ENCODE results near the gene PRDM15. TPM values are rescaled to one million over a fixed set of nuclear protein-coding genes. Genes with fewer than 3 reads are reported as not detected.

PRDM15 gene
- total RNA-seq, 5 donors from 2014 or later (not counting 1 experiment from before 2014, with no cell fraction given), result 17.8 to 22.0 (median 20.7) TPM

DNA sequence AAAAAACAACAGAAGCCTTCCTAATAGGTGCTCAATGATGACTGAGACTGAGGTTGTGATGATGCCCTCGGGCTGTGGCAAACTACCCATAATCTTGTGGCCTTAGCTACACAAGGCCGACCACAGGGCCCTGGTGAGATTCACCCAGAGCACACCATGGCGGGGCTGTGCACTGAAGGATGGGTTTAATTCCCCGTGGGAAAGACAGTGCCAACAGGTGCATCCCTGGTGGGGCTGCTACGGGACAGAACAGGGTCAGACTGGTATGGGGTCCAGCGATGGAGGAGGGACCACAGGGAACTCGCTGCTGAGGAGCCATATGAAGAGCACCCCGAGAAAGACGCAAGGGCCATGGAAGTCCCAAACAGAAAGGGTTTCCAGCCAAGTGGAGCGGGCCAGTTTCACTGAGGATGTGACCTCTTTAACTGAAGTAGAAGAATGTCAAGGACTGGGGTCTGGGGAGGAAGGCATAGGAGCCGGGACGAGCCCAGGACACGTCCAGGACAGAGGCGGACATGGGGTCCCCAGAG, 21.3 kb downstream of the PRDM15 start:
- Mint-ChIP-seq H3K27ac (no peak overlapping the region), H3K27me3 (no peaks in the 10 kb centered on the region), H3K4me3 (no peak overlapping the region), H3K36me3 (peaks cover 34% of the 10 kb centered on the region), H3K4me1 (peaks cover 0 to 2% (median 1%) of the 10 kb centered on the region in 3 donors), H3K9me3 (no peaks in the 10 kb centered on the region)
- ChIA-PET POLR2A (no interaction called here), CTCF (no interaction called here)
- H3K9me3 ChIP-seq, result no peaks in the 10 kb centered on the region
- 94% methylated on average over 11 of the region's 14 CpGs for WGBS (ENCODE audit: insufficient coverage)
- peaks cover 29 to 49% of the 10 kb centered on the region in 2 donors for H3K36me3 ChIP-seq (ENCODE audit: control insufficient read depth in 2 of 2, extremely low read depth in 1 of 2, insufficient read depth in 1 of 2, low read length in 1 of 2)
- ATAC-seq (replicated peaks in 1 of 4) (no peak), DNase-seq (no peak)
- no peak overlapping the region for H3K4me3 ChIP-seq (ENCODE audit: control insufficient read depth in 1 of 2, extremely low read depth in 1 of 2, low read length in 1 of 2)
- no peaks in the 10 kb centered on the region for H3K4me1 ChIP-seq (ENCODE audit: control insufficient read depth in 1 of 2, extremely low read depth in 1 of 2, insufficient read depth in 2 of 2, low read length in 2 of 2)
- H3K27me3 ChIP-seq (replicated peaks in 1 of 2; ENCODE audit: control insufficient read depth in 2 of 2, extremely low read depth in 1 of 2, insufficient read depth in 2 of 2, low read length in 1 of 2), result no peaks in the 10 kb centered on the region
- no peak overlapping the region for H3K27ac ChIP-seq (ENCODE audit: low read length)

DNA sequence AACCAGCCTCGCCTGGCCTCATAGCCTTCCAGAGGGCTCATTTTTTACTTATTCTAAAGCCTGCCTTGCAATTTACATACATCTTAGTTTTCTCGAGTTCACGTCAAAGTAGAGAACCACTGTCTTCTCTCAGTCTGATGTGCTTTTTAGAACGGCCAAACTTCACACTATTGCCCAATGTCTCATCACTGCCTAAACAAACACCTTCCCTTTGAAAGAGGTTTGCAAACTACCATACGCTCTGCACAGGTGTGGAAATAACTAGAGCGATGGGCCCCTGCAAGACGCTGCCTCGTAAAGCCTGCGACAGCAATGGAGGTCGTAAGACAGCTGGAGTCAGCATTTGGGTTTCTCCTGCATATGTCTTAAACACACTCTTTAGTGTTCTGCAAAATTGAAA, 22.6 kb downstream of the PRDM15 start:
- Histone ChIP-seq H3K9me3 (no peaks in the 10 kb centered on the region), H3K27ac (ENCODE audit: low read length) (no peak overlapping the region), H3K4me1 (ENCODE audit: control insufficient read depth in 1 of 2, extremely low read depth in 1 of 2, insufficient read depth in 2 of 2, low read length in 2 of 2) (no peaks in the 10 kb centered on the region), H3K4me3 (ENCODE audit: control insufficient read depth in 1 of 2, extremely low read depth in 1 of 2, low read length in 1 of 2) (no peak overlapping the region), H3K27me3 (replicated peaks in 1 of 2; ENCODE audit: control insufficient read depth in 2 of 2, extremely low read depth in 1 of 2, insufficient read depth in 2 of 2, low read length in 1 of 2) (no peaks in the 10 kb centered on the region), H3K36me3 (ENCODE audit: control insufficient read depth in 2 of 2, extremely low read depth in 1 of 2, insufficient read depth in 1 of 2, low read length in 1 of 2) (peaks cover 26 to 56% of the 10 kb centered on the region in 2 donors)
- H3K4me3 Mint-ChIP-seq, result no peak overlapping the region
- ChIA-PET POLR2A (interaction anchor here in 1 of 2 donors (0.6 kb wide), 1 partner anchor 261 kb away, joined by 3 read pairs; no protein-coding TSS in a partner anchor), CTCF (interaction anchor here in 1 of 2 donors (0.6 kb wide), 1 partner anchor 9 kb away, joined by 4 read pairs; no protein-coding TSS in a partner anchor)
- no peaks in the 10 kb centered on the region for H3K4me1 Mint-ChIP-seq
- H3K27me3 Mint-ChIP-seq, result no peaks in the 10 kb centered on the region
- 90% methylated on average over 4 of the region's 10 CpGs for WGBS (ENCODE audit: insufficient coverage)
- H3K27ac Mint-ChIP-seq, result no peak overlapping the region
- no peaks in the 10 kb centered on the region for H3K9me3 Mint-ChIP-seq
- DNase-seq (no peak), ATAC-seq (replicated peaks in 1 of 4) (no peak)
- H3K36me3 Mint-ChIP-seq, result peaks cover 37% of the 10 kb centered on the region

DNA sequence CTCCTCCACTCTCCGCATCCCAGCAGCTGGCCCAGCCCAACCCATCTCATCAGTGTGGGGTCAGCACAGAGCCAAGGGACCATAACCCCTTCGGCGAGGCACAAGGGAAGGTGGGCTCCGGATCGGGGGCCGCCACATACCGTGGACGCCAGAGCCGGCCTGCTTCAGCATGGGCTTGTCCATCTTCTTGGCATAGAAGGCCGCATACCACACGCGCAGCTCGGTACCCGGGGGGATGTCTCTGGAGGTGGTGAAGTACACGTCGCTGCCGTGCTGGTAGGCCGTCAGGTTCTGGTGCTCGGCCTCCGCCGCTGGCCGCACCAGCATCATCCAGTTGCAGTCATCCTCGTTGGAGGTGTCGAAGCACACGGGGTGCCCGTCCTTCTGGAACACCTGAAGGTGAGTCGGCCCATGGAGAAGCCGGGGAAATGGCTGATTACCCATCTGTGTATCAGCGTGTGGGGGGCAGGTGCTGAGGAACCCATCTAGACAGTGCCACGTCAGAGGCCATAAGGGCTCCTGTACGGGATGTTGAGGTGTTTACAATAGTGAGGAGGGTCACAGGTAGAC, 24.6 kb downstream of the PRDM15 start:
- H3K4me3 Mint-ChIP-seq, result no peak overlapping the region
- H3K9me3 Mint-ChIP-seq, result no peaks in the 10 kb centered on the region

DNA sequence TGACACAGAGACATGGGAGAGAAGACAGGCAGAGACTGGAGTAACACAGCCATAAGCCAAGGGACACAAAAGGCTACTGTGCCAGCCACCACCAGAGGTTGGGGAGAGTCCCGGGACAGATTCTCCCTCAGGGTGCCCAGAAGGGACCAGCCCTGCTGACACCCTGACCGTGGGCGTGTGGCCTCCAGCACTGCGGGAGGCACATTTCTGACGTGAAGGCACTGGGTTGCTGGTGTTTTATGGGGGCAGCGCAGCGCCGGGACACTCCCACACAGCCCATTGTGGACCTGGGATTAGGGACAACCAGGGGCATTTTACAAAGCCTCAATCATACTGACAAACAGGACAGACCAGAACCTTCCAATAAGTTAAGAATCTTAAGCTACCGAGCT, 26.2 kb downstream of the PRDM15 start:
- WGBS (ENCODE audit: insufficient coverage), result 96% methylated on average over 7 of the region's 9 CpGs
- Mint-ChIP-seq H3K4me1 (no peaks in the 10 kb centered on the region), H3K9me3 (no peaks in the 10 kb centered on the region), H3K4me3 (no peak overlapping the region), H3K27ac (no peak overlapping the region), H3K36me3 (peaks cover 34% of the 10 kb centered on the region), H3K27me3 (no peaks in the 10 kb centered on the region)
- H3K27me3 ChIP-seq (replicated peaks in 1 of 2; ENCODE audit: control insufficient read depth in 2 of 2, extremely low read depth in 1 of 2, insufficient read depth in 2 of 2, low read length in 1 of 2), result no peaks in the 10 kb centered on the region
- H3K9me3 ChIP-seq, result no peaks in the 10 kb centered on the region
- CTCF ChIA-PET, result no interaction called here
- POLR2A ChIA-PET, result no interaction called here
- no peak overlapping the region for H3K4me3 ChIP-seq (ENCODE audit: control insufficient read depth in 1 of 2, extremely low read depth in 1 of 2, low read length in 1 of 2)
- DNase-seq (no peak), ATAC-seq (replicated peaks in 1 of 4) (no peak)
- H3K27ac ChIP-seq (ENCODE audit: low read length), result no peak overlapping the region
- no peaks in the 10 kb centered on the region for H3K4me1 ChIP-seq (ENCODE audit: control insufficient read depth in 1 of 2, extremely low read depth in 1 of 2, insufficient read depth in 2 of 2, low read length in 2 of 2)
- peaks cover 26 to 50% of the 10 kb centered on the region in 2 donors for H3K36me3 ChIP-seq (ENCODE audit: control insufficient read depth in 2 of 2, extremely low read depth in 1 of 2, insufficient read depth in 1 of 2, low read length in 1 of 2)

More for the DNA sequence above, 24.6 kb downstream of the PRDM15 start:
- no peaks in the 10 kb centered on the region for H3K27me3 ChIP-seq (replicated peaks in 1 of 2; ENCODE audit: control insufficient read depth in 2 of 2, extremely low read depth in 1 of 2, insufficient read depth in 2 of 2, low read length in 1 of 2)
- peaks cover 26 to 57% of the 10 kb centered on the region in 2 donors for H3K36me3 ChIP-seq (ENCODE audit: control insufficient read depth in 2 of 2, extremely low read depth in 1 of 2, insufficient read depth in 1 of 2, low read length in 1 of 2)
- Mint-ChIP-seq H3K27me3 (no peaks in the 10 kb centered on the region), H3K36me3 (peaks cover 37% of the 10 kb centered on the region), H3K27ac (no peak overlapping the region), H3K4me1 (no peaks in the 10 kb centered on the region)
- ChIA-PET POLR2A (no interaction called here), CTCF (no interaction called here)
- H3K9me3 ChIP-seq, result no peaks in the 10 kb centered on the region
- no peak overlapping the region for H3K27ac ChIP-seq (ENCODE audit: low read length)
- WGBS (ENCODE audit: insufficient coverage), result 98% methylated on average over 30 of the region's 31 CpGs
- H3K4me1 ChIP-seq (ENCODE audit: control insufficient read depth in 1 of 2, extremely low read depth in 1 of 2, insufficient read depth in 2 of 2, low read length in 2 of 2), result no peaks in the 10 kb centered on the region
- DNase-seq, result no peak
- H3K4me3 ChIP-seq (ENCODE audit: control insufficient read depth in 1 of 2, extremely low read depth in 1 of 2, low read length in 1 of 2), result no peak overlapping the region
- no peak for ATAC-seq (replicated peaks in 1 of 4)

DNA sequence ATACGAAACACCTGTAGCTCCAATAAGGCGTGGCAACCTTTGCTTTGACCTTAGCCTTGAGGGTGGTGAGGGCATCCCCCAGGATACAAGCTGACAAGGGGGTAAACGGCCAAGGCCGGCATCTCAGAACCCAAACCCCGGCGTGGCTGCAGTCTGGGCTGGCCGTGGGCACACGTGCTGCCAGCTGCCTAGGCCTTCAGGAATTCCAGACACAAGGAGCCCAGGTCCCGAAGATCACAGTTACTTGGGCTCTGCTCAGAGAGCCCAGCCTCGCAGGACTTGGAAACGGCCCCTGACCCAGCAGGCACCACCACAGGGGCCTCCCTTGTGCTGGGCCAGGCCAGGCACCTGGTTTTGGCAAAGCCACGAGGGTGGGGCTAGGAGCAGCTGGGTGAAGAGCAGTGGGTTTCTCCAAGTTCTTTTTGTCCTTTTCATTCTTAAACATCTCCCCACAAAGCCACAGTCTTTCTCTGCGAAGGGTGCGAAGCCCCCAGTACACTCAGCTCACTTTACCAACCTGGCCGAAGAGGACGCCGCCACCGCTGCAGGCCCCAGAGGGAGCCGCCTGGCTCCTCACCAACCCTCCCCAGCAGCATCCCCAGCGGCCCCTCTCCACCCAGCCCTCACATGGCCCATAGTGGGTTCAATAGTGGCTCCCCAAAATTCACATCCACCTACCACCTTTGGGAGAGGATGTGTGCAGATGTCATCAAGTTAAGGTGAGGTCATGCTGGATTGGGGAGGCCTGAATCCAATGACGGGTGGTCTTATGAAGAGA, 26.8 kb downstream of the PRDM15 start:
- H3K4me1 Mint-ChIP-seq, result no peaks in the 10 kb centered on the region
- CTCF ChIA-PET, result no interaction called here
- H3K36me3 Mint-ChIP-seq, result peaks cover 33% of the 10 kb centered on the region

DNA sequence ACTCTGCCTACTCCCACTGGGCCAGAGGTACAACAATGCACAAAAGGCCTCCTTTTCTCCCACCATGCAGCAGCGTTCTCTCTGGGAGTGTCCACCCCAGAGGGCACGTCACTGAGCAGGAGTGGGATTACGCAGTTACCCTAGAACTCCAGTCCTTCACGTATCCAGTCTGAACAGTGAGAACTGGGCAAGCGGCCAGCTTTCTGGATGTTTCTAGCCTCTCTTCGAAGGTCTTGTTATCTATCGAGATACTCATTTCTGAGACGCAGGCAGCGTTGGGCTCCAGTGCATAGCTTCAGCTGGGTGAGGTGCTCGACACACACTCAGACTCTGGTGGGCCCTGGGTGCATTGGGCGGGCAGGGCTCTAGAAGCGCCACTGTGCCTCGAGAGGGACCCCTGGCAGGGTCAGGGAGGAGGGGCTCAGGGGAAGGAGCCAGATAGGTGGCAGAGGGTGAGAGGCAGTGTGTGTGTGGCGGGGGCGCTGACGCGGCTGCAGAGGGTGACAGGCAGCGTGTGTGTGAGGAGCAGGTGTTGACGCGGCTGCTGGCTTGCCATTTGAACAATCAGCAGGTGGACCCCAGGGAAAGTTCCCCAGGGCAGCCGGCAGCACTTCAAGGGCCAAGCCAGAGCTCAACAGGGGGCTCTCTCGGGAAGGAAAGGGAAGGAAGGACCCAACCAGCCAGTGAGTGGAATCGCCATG, 27.9 kb downstream of the PRDM15 start:
- H3K4me1 ChIP-seq (ENCODE audit: control insufficient read depth in 1 of 2, extremely low read depth in 1 of 2, insufficient read depth in 2 of 2, low read length in 2 of 2), result no peaks in the 10 kb centered on the region
- no peak overlapping the region for H3K4me3 Mint-ChIP-seq
- H3K27me3 Mint-ChIP-seq, result no peaks in the 10 kb centered on the region
- no peaks in the 10 kb centered on the region for H3K9me3 Mint-ChIP-seq
- no peak for DNase-seq
- ATAC-seq (replicated peaks in 1 of 4), result no peak
- no peak overlapping the region for H3K4me3 ChIP-seq (ENCODE audit: control insufficient read depth in 1 of 2, extremely low read depth in 1 of 2, low read length in 1 of 2)
- ChIA-PET POLR2A (no interaction called here), CTCF (no interaction called here)
- no peaks in the 10 kb centered on the region for H3K4me1 Mint-ChIP-seq
- 86% methylated on average over 19 of the region's 23 CpGs for WGBS (ENCODE audit: insufficient coverage)
- no peaks in the 10 kb centered on the region for H3K9me3 ChIP-seq
- H3K36me3 ChIP-seq (ENCODE audit: control insufficient read depth in 2 of 2, extremely low read depth in 1 of 2, insufficient read depth in 1 of 2, low read length in 1 of 2), result peaks cover 23 to 43% of the 10 kb centered on the region in 2 donors
- no peak overlapping the region for H3K27ac ChIP-seq (ENCODE audit: low read length)
- H3K27me3 ChIP-seq (replicated peaks in 1 of 2; ENCODE audit: control insufficient read depth in 2 of 2, extremely low read depth in 1 of 2, insufficient read depth in 2 of 2, low read length in 1 of 2), result no peaks in the 10 kb centered on the region
- no peak overlapping the region for H3K27ac Mint-ChIP-seq
- H3K36me3 Mint-ChIP-seq, result peaks cover 27% of the 10 kb centered on the region

More for the DNA sequence above, 26.8 kb downstream of the PRDM15 start:
- H3K4me1 ChIP-seq (ENCODE audit: control insufficient read depth in 1 of 2, extremely low read depth in 1 of 2, insufficient read depth in 2 of 2, low read length in 2 of 2), result no peaks in the 10 kb centered on the region
- POLR2A ChIA-PET, result no interaction called here
- H3K9me3 Mint-ChIP-seq, result no peaks in the 10 kb centered on the region
- peaks cover 26 to 48% of the 10 kb centered on the region in 2 donors for H3K36me3 ChIP-seq (ENCODE audit: control insufficient read depth in 2 of 2, extremely low read depth in 1 of 2, insufficient read depth in 1 of 2, low read length in 1 of 2)
- ATAC-seq (replicated peaks in 1 of 4), result no peak
- H3K27ac Mint-ChIP-seq, result no peak overlapping the region
- H3K27me3 Mint-ChIP-seq, result no peaks in the 10 kb centered on the region
- H3K4me3 Mint-ChIP-seq, result no peak overlapping the region
- H3K27me3 ChIP-seq (replicated peaks in 1 of 2; ENCODE audit: control insufficient read depth in 2 of 2, extremely low read depth in 1 of 2, insufficient read depth in 2 of 2, low read length in 1 of 2), result no peaks in the 10 kb centered on the region
- H3K9me3 ChIP-seq, result no peaks in the 10 kb centered on the region
- H3K4me3 ChIP-seq (ENCODE audit: control insufficient read depth in 1 of 2, extremely low read depth in 1 of 2, low read length in 1 of 2), result no peak overlapping the region
- 89% methylated on average over 14 of the region's 21 CpGs for WGBS (ENCODE audit: insufficient coverage)
- no peak for DNase-seq
- H3K27ac ChIP-seq (ENCODE audit: low read length), result no peak overlapping the region
